A204.1 (cell line): ENCODE measurements around the gene GPR61.

Source experiments
- FAIRE-seq: peaks from 2 replicates; lab custom pipeline; 2012; peaks lifted over from hg19 to GRCh38; lab: Jason Lieb, UNC

GPR61 gene

GRCh38 chr1:109509176-109510134 lies 30.2 kb upstream of the GPR61 start, which contains the start of gene AMIGO1:
Gene AMIGO1 (minus strand): TSS chr1:109509727. CDS start chr1:109508912, 815 bp downstream.
- FAIRE-seq = no peak

- FAIRE-seq = no peak
These were observed 26.5 kb upstream of the GPR61 start for GRCh38 chr1:109513110-109513710.

- FAIRE-seq = no peak
These were observed 24.8 kb upstream of the GPR61 start for GRCh38 chr1:109514846-109515245.

GRCh38 chr1:109516872-109517271 lies 22.8 kb upstream of the GPR61 start:
- FAIRE-seq = no peak

- FAIRE-seq = no peak
These were observed 22.3 kb upstream of the GPR61 start for GRCh38 chr1:109517337-109517736.

DNA sequence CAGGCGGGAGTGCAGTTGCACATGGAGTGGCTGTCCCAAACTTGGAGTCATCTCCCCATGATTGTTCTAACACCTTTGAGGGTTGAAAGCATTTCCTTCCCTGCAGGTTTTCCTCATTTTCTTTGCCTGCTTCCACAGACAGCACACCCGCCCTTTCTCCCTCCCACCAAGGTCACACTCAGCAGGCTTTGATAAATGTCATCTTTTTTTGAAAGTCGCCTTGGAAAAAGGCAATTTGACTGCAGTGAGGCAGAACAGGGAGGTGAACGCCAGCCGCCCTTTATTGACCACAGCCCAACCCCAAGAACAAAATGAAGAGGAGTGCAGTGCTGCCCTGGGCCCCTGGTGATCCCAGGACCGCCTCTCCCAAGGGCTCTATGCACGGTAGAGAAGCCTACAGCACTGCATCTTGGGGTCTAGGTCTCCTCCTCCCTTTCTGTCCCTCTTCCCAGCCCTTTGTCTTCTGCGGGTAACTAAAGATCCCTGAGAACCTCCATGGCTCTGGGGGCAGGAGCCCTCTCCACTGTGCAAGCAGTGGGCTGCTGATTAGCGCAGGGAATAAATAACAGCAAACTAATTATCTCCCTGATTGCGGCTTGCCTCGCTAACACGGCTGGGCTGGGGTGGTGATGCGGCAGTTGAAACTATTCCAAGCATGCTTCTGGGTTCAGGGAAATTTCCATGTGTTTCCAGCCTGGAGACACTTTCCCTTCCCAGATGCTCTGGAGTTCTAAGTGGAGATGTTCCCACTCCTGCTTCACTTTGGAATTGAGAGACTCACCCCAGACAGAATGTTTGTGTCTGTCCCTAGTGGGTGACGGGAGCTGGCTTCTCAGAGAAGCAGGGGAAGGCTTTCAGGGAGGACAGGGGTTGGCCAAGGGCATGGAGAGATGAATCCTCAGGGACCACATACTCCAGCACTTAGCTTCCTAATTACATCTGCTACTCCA lies 18.4 kb upstream of the GPR61 start:
- FAIRE-seq = no peak

GRCh38 chr1:109522026-109522425 lies 17.6 kb upstream of the GPR61 start:
- no peak for FAIRE-seq

DNA sequence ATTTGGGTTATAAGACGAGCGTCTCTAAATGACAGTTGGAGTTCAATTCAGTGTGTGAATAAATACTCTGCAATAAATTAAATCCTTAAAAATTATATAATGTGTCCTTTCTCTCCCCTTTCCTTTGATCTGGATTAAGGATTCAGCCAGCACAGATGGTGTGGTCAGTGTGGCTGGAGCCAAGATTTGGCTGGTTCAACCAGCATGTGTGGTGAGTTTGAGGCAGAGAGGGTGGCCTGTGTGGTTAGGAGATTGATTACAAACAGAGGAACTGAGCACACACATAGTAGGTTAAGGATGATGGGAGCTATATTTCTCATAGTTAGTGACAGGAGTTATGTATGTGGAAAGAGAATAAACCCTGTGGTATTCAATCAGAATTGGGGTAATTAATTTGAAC lies 16.0 kb upstream of the GPR61 start:
- FAIRE-seq = no peak

DNA sequence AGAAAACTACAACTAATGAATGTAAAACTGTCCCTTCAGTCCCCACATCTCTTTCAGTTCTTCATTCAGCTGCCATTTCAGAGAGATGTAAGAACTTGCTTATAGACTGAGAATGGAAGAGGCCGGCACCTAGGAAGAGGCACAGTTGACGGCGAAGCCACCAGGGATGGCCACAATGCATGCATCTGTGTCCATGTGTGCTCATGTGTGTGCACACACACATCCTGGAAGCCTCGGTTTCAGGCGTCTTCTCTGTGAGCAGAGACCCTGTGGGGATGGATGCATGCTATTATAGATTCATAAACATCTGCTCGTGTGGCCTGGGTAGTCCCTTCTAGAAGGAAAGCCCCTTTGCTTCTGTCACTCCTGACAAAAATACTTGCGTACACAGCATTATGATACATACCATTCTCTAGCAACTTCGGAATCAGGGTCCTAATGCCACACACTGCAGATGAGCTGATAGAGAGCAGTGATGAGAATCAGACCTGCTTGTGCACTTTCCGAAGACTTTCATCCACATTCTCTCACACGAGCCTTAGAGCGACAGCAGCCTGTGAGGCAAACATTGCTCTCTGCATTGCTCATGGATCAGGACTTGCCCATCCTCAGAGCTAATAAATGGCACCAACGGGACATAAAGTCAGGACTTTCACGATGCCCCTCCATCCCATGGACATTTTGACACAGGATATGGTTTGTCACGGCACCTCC lies 12.4 kb upstream of the GPR61 start:
- FAIRE-seq = no peak

DNA sequence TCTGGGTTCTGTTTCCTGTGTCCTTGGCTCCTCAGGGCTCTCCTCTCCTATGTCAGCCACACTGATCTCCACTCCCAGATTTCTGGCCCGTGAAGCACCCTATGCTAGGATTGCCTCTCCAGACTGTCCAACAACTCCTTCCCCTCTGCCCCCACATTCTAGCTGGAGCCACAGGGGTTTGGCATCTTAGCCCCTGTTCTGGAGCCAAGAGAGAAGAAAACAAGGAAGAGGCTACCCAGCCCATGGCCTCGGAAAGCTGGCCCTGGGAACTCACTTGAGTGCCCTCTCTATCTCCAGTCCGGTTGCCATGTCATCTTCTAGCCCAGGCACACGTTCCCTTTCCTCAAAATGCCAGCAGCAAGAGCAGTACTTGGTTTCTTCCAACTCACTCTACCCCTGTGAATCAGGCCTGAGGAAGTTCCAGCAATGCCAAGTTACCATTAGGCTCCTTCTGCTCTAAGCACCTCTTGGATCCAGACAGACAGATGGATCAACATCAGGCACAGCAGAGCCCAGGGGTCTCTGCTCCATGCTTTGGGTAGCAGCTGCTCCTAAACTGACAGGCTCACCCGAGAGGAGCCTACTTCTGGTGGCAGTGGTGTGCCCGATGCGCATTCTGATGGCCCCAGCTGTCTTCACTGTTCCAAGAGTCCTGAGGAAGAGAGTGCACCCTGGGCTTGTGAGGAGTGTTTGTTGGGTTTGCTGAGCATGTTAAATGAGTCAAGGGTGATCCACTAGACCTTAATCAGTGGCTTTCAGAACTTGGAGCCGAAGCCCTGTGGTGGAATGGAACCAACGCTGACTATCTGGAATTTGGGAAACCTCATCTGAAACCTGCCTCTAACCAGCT lies 11.6 kb upstream of the GPR61 start:
- FAIRE-seq = no peak

GRCh38 chr1:109528712-109529111 lies 11.0 kb upstream of the GPR61 start:
- FAIRE-seq = no peak

GRCh38 chr1:109529881-109530456 lies 9.7 kb upstream of the GPR61 start:
- FAIRE-seq = no peak

DNA sequence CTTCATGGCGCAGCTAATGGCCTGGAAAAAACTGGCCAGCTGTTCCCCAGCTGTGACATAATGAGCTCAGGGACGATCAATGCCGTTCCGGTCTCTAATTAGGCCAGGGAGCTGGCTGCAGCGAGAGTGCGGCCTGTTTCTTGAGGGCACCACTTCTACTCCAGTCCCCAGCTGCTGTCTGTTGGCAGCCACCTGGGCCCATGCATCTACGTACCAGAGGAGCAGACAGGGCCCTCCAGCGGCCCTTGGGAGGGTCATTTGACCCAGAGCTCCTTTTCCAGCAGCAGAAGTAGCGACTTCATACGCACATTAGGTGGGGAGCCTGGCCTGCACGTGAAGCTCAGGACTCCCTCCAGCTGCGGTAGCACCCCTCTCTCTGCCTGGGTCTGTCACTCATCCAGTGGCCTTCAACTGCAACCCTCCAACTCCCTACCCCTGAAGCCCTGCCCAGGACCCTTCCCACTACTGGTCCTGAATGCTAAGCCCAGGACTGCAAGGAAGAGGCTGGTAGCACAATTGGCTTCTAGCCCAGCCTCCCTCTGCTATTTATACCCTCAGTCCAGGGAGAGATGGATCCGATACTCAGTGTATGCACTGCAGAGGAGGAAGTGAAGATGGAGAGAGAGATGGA lies 9.1 kb upstream of the GPR61 start:
- no peak for FAIRE-seq

DNA sequence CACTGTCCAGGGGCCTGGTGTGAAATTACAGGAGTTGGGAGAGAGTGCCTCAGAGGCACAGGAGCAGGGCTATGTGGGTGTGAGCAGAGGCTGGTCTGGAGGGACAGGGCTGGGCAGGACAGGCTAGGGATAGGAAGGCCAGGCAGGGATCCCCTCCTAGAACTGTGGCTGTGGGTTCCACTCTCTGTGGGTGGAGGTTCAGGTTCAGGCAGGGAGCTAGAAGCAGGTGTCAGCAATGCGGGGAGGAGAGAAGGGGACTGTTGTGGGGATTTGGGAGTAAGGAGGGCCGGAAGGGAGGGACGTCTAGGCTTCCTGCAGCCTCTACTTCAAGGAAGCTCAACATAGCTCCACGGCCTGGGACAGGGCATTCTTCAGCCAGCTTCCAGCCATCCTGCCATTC lies 8.3 kb upstream of the GPR61 start:
- no peak for FAIRE-seq

GRCh38 chr1:109531826-109532364 lies 7.8 kb upstream of the GPR61 start:
- no peak for FAIRE-seq

GRCh38 chr1:109532365-109533136 lies 7.1 kb upstream of the GPR61 start:
- FAIRE-seq = no peak

DNA sequence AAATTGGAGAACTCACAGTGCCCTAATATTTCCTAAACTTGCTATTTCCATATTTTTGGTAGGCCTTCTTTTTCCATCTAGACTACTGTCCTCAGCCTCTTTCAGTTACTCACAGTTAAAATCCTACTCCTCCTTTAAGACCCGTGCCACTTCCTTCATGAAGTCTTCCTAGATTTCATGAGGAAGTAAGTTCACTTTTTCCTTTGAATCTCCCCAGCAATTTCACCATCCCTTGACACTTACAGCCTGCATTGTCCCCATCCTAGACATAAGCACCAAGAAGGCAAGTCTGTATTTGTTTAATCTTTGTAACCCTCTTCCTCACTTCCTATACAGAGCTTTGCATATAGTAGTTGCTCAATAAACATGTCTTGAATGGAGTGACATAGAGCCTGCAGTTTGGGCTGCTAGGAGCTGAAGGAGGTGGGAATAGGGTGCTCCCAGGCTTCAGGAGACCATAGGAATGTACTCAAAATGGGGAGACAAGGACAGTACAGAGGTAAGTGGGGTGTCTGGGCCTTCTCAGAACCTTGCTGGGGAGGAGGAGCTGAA lies 5.3 kb upstream of the GPR61 start:
- FAIRE-seq = no peak

- no peak for FAIRE-seq
These were observed 4.2 kb upstream of the GPR61 start for GRCh38 chr1:109535481-109535880.
